Stimulated activated CD8-positive, alpha-beta memory T cell treated with anti-CD3 and anti-CD28 coated beads, Interleukin-15, amount 100 ng/mL, for 24 hours (primary cell): ENCODE data around the gene TOM1L2.

Source experiments
- DNase-seq: peaks from one replicate; pipeline ENCODE4 v3.0.0-alpha.2; 2020; ENCODE audit warnings: low read depth

TOM1L2 gene

DNA sequence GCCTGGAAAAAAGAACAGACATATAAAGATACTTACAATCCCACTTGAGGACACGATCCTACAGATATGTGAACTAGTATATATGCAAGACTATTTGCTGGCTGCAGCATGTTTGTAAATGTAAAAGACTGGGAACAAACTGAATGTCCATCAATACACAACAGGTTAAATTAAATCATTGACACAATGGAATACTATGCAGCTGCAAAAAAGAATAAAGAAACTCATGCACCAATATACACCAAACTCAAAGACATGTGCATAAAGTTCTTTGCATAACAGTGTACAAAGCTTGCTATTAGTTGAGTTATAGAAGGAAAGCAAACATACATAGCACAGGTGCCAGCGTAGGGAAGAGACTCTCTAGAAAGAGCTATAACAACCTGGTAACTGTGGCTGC, 73.5 kb downstream of the TOM1L2 start:
- DNase-seq = no peak

DNA sequence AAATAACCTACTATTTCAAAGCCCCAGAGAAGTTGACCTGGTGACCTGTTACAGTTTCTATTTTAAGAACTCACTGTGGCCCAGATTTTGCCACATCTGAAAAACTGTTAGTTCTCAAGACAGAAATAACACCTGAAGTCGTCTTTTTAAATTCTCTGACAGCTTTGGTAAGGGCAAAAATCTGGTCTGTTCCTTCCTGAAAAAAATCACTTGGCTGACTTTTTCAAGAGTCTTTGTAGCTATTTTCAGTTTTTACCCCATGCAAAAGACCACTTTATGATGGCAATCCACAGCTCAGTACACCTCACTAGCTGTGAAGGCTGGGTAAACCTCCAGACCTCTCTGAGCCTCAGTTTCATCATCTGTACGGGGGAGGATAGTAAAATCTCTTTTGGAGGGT, 74.8 kb downstream of the TOM1L2 start:
- DNase-seq = no peak

DNA sequence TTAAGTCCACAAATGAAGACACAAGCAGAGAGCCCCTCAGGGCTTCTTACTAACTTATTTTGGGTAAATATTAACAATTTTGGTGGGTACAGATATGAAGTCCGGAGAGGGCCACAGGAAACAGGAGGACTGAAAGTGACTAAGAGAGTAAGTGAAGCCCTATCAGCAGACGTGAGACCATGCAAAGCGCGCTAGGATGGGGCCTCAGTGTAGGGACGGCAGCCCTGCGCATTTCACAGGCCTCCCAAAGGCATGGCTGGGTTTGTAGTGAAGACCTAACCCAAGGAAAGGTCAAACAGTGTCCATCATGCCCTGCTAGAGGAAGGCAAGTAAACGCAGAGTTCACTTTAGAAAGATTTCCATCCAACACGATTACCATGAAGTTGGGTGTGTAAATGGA, 75.5 kb downstream of the TOM1L2 start:
- no peak for DNase-seq

DNA sequence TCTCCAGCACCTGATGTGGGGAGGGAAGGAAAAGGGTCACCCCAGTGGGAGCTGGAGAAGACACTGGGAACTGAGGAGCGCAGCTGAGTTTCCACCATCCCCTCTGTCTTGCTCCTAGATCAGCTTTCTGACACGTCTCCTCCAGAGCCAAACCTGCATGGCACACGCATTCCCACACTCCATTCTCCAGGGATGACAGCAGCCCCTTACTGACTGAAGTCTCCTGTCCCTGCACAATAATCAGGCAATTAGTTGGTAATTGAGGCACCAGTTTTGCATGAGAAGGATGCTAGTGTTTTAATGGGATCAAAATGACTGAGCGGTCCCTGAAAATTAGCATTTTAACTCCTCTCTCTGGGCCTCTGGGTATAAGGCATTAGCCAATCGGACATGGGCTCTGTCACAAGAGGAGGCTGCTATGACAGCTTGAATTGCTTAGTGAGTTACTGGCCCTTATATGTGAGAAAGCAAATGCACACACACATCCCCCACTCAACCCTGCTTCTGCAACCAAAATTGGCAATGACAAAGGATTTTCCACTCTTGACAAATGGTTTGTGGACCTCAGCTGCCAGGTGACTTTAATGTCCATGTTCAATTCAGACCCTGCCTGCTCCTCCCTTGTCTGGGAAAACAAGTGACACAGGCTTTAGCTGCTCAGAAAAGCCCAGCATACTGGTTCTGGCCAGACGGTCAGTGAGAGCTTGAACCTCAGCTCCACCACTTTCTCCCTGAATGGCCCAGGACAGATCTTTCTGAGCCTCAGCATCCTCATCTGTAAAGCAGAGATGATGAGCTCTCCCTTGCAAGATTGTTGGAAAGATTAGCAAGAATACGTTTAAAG, 78.2 kb downstream of the TOM1L2 start:
- no peak for DNase-seq

DNA sequence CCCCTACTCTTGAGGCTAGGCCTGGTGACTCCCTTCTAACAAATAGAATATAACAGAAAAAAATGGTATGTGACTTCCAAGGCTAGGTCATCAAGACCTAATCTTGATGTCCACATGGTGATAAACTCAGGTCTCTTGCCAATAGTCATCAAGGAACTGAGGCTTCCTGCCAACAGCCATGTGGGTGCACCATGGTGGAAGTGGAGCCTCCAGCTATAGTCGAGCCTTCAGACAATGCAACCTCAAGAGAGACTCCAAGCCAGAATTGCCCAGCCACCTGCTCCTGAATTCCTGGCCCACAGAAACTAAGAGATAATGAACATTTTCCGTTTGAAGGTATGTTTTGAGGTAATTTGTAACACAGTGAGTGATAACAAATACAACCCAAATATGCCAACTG, 79.5 kb downstream of the TOM1L2 start:
- no peak for DNase-seq

DNA sequence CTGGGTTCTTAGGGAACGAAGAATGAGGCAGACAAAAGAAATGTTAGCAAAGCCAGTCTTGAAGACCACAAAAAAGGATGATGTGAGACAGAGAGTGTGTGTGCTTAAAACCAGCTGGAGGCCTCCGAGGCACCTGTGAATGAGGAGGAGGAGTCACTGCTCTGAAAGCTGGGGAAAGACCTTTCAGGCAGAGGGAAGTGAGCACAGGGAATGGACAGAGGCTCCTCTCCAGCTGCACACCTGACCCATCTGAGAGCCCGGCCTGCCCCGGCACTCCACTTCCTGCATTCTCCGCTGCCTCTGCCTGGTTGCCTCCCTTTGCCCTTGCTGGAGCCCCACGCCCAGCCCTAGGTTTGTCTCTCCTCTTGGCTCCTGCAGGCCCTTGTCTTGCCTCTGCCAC, 80.2 kb downstream of the TOM1L2 start:
- DNase-seq = no peak

DNA sequence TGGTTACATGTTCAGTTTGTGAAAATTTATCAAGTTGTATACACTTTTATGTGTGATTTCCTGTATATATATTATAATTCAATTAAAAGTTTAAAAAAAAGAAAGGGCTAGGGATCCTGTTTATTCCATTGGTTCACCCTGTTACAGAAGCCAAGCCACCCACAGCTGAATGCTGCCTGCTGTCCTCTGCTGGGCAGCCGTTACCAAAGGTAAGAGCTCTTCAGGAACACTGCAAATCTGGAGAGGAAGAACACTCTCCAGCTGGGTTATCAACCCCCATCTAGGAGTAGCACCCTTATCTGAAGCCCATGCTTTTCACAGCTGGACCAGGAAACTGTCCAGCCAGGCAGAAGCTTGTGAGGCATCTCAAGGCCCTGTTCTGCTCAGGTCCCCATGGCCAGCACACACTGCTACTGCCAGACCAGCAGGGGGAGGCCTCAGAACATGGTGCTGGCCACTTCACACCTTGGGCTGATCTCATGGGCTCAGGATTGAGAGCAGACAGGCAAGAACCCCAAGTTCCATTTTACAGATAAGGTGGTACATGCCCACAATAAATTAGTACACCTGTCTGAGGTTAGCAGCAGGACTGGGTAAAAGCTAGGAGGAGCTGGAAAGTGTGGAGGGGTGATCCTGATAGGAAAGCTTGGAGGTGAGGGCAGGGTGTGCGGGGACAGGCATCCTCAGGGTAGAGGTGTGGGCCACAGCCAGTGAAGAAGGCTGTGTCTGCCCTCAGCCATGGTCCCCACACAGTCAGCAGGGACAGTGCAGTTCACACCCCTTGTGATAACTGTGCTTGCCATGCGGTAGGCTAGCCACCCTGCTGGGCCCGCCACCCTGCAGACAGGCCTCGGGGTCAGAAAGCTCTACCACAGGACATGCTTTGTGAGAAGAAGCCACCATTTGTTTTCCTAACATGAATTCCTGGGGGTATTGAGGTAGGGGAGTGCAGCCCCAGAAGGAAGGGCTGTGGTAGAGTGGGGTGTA, 81.1 kb downstream of the TOM1L2 start:
- DNase-seq = no peak

DNA sequence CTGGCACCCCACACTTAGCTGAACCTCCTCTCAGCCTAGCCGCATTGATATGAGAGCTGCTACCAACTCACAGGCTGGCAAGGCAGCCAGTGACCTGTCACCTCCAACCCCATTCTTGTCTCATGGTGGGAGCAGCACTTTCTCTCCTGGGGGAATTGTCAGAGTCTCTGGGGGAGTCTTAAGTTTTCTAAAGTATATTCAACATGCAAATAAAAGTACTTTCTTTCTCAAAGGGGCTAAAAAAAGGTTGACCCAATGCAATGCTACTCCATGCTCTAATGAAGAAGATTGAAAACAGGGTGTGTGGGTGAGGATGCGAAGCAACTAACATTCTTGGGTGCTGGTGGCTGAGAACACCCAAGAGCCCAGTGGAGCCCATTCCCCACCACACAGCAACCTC, 82.3 kb downstream of the TOM1L2 start:
- DNase-seq = no peak

DNA sequence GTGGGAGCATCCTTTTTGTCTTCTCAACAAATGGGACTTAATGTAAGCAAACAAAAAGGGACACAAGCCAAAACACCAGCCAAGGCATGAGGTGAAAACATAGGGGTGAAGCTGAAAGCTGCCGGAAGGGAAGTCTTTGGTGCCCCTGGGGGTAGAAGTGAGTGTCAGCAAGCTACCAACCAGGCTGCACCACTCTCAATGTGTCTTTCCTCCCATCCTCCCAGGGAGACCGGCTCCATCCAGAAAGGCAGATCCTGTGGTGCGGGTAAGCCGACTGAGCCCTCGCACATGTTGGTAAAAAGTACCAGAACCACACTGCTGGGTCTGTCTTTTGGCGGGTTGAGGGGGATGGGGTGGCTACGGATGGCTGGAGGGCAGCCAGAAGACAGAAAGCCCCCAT, 83.4 kb downstream of the TOM1L2 start:
- no peak for DNase-seq

DNA sequence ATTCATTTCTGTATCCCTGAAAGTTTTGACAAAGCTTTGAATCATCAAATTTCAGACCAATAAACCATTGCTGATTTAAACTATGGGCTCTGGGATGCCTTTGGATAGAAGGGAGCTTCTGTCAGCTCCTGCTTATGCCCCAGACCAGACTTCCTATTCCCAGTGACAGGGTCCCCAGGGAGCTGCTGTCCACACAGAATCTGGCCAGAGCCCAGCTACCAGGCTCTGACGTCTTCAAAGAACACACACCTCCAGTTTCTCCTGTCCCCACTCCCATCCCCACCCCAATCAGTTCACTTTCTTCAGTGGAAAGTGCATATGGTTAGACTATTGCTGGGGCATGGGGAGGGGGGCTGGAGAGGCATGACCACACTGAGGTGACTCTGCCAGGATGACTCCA, 83.8 kb downstream of the TOM1L2 start:
- no peak for DNase-seq

DNA sequence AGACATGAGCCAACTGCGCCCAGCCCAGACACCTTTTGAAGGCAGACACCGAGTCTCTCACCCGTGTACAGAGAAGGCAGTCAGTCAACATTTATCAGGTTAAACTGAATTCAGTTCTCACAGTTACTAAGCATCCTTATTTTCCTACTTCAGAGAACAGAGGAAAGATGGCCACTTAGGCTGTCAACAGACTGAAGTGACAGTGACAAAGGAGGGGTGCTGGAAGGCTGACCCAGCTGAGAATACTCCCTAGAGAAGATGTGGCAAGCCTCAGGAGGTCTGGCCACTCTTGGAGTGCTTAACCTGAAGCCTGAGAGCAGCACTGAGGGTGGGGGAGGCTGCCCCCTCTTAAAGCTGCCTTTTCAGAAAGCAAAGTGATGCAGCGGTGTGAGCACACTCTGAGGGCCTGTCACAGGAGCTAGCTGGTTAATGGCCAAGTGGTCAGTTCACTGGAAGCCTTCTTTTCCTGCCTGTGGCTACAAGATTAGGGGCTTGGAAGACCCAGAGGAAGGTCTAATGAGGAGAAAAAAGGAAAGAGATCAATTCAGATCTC, 84.4 kb downstream of the TOM1L2 start:
- DNase-seq = no peak

DNA sequence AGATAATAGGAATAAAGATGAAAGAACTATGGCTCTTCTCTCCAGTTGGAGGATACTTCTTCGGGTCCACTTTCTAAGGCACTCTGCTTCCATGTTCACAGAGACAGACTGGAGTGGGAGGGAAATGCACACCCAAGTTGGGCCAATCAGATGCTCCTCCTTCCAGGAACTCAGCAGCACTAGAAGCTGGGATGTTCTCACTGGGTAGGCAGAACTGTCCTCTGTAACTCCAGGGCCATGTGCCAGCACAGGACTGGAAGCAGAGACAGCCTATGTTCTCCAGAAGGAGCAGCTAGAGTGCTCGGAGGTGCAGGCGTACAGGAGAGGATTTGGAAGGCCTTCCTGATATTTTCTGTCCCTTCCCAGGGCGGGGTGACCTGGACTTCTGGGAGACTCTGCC, 85.5 kb downstream of the TOM1L2 start:
- no peak for DNase-seq

DNA sequence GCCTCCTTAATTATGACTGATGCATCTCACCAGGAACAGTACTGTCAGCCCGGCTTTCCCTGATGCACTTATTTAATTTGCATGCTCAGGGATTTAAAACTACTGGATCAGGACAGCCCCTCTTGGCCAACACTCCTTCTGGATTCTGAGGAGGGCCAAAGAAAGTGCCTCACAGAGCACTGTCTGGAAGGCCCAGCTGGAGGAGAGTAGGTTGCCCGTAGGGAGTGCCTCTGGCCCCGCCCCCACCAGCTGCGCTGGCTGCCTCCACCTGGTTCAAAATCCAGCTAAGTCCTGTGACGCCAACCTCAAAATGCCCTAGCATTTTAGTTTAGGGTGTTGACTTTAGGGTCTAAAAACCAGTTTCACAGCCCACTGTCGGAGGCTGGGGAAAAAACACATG, 86.0 kb downstream of the TOM1L2 start:
- no peak for DNase-seq

DNA sequence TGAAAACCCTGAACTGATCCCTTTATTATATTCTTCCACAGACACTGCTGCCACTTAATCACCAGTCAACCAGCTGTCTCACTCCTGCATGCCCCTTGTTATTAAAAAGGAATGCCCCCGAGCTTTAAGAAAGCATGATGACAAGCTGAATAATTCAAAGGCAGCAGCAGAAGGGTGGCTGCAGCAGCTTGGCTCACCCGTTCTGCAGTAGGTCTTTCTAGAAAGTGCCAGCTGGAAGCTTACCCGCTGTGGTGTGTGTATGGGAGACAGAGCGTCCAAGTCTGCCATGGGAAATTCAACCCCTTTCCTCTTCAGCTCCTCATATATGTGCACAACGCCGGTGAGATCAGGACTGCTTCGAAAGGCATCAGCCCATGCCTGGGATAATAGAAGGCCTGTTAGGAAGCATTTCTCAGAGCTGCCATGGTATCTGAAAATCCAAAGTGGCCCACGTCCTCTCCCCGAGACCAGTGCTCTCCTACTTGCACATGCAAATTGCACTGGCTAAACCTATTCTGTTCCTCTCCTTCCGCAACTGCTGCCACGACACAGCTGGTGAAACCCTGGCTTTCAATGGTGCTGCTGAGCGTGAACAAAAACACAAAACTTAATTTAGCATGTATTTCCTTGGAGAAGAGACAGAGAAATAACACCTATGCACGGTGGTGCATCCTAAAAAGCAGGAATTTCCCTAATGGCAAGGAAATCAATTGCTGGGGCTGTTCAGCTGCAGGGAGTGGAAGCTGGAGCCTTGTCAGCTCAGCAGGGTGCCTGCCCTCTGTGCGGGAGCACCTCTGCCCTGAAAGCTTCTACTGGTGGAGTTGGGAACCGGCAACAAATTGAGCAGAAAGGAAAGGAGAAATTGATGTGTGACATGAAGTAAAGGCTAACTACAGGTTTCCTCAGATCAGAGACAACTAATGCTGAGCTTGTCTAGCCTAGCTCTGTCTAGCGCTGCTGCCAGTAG, 87.5 kb downstream of the TOM1L2 start:
- no peak for DNase-seq

DNA sequence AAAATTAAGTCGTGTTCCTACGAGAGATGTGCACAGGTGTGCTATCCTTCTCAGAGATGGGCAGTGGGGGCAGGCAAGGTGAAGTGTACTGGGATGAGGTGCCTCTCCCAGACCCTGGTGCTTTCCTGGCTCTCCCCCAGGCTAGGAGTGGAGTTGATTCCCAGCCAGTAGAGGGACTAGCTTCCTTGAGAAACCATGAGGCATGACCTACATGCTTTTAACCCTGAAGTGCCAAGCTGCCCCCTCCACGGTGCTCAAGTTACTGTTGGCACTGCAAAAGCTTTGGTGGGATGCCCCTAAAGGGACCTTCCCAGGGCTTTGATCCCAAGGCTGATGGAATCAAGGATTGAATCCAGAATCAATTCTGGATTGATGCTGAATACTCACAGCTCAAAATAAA, 88.4 kb downstream of the TOM1L2 start:
- no peak for DNase-seq

DNA sequence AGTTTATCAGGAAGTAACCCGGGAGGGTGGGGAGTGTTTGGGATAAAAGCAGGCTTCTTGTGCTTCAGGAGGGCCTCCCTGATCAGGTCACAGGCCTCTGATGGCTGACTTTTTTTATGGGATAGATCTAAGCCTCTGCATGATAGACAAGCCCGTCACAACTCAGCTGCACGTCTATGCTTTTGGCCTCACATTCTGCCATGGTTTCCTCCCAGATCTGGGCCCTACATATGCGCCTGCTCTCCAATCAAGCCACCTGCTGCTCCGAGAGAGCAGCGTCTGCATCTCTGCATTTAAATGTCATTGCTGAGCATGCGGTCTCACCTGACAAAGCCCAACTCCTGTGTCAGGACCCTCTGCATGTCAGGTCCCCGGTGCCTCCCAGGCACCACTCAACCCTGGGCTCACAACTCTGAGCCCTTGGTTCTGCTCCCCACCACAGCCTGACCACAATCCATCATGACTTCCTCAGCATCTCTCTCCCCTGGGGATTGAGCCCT, 90.1 kb downstream of the TOM1L2 start:
- no peak for DNase-seq

DNA sequence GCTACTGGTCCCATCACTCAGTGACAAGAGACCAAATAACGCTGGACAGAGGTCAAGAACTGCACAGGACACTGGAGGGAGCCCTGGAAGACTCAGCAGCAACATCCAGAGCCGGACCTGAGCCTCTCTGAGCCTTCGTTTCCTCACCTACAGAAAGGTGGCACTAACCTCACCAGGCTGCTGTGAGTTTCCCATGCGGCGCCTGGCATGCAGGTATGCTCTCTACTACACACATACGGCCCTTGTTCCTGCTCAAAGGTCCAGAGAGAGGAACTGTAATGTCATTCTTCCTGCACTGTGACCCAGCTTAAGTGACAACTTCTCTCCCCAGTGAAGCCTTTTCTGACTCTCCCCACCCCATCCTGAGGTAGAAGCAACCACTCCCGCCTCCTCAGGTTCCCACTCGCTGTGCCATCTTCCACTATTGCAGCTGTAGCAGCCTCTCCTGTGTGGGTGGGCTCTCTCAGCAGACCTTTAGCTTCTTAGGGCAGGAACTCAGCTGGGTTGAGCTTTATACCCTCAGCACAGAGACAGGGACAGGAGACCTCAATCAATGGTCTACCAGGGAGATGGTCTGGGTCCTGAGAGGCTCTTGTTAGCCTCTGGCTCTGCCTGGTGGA, 91.5 kb downstream of the TOM1L2 start:
- no peak for DNase-seq

DNA sequence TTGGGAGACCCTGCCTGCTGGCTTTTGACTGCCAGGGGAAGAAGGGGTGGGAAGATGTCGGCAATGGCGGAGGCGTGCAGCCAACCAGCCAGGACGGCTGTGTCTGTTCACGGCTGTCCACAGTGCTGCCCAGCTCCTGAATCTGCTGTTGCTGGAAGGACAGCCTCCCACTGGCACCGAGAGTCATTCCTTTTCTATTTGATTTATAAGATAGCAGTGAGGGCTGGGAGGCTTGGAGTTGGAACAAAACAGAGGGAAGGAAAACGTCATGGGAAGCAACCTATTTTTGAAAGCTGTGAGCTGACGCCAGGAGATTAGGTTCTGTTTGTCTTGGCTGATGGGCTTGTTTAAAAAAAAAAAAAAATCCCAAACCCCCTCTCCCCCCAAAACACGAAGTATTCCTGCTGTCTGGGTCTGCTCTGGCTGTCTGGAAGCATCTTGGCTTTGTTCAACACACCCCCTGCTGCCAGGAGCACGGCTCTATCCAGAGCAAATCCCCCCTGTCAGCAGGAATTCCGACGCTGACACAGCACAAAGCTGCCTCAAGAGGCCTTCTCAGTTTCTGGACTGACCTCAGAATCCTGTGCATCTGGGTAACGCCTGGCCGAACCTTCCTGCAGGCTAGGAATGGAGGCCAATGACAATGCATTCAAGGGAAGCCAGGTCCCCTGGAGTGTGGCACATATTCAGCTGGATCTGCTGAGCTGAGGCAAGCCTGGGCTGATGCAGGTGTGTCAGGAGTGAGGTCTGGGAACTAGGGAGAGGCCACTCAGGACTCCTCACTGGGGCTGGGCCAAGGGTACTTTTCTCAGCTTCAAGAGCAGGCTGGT, 94.5 kb downstream of the TOM1L2 start:
- no peak for DNase-seq

DNA sequence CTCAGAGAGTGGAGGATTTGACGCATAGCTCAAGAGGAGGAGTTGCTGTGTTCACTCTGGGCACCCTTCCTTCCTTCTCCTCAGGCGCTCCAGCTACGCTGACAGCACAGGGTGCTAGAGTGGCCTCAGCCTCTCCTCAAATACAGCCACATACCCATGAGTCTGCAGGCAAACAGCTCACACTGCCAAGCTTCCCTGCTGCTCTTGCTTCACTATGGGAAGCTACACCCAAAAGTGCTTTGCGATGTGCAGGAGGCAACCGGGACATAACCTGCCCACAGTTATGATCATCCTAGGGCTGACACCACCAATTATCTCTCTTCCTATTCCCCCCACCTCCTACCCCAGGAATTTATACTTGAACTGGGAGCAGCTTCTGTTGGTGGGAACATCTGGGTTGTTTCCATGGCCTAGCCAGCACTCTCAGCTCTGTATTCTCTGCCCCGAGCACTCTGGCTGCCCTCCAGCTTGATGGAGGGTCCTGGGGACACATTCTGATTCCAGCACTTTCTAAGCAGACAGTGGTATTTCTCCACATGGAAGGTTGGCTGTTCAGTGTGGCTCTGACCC, 95.2 kb downstream of the TOM1L2 start:
- no peak for DNase-seq

DNA sequence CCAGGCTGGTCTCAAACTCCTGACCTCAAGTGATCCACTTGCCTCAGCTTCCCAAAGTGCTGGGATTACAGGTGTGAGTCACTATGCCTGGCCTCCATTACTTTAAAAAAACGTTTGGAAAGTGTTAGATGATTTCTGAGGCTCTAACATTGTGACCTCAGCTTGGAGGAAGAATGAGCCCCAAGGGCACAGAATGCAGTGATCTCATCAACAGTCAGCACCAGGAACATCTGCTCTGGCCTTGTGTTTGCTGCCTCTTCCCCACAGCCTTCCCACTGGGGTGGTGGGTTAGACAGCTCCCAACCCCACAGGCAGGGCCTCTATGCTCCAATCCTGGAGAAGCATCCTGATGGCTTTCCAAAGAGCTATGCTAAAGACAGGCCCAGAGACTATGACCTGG, 97.7 kb downstream of the TOM1L2 start:
- no peak for DNase-seq
